SIG-M5 treated with dmso at 0.1 percent for 504 hours (cell line): Measurements from ENCODE around the gene ANGEL2.

ENCODE experiments used
- DNase-seq: peaks from one replicate; lab custom pipeline; 2025; ENCODE audit not compliant: unreplicated experiment; lab: John Stamatoyannopoulos, UW

The ANGEL2 gene

GRCh38 chr1:212953321-212953720 is 62.3 kb downstream of the ANGEL2 start:
- DNase-seq: no peak

DNA sequence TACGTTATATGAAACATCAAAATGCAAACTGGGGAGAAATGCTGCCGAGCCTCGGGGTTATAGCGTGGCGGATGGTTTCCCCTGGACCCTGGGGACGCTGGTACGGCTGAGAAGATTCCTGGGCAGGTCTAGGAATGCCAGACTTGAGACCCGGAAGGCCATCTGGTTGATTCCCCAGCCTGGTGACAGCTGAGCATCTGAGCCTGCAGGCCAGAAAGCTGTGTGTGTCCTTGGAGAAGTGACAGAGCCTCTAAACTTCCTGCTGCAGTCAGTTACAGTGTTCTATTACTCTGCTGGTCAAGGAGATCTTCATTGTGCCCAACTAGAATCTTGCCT is 63.1 kb downstream of the ANGEL2 start:
- DNase-seq: no peak

GRCh38 chr1:212951947-212952640 is 63.6 kb downstream of the ANGEL2 start:
- DNase-seq: no peak

GRCh38 chr1:212951126-212951946 is 64.3 kb downstream of the ANGEL2 start:
- no peak for DNase-seq

- DNase-seq: peak; percentile 30
These were observed 65.2 kb downstream of the ANGEL2 start, which contains the start of gene VASH2 for GRCh38 chr1:212950243-212951125. Gene VASH2, plus strand, starts transcription at chr1:212950541. Its CDS starts 1,002 bp downstream, at chr1:212951543.

- no peak for DNase-seq
These were observed 65.9 kb downstream of the ANGEL2 start for GRCh38 chr1:212949771-212950170.

DNA sequence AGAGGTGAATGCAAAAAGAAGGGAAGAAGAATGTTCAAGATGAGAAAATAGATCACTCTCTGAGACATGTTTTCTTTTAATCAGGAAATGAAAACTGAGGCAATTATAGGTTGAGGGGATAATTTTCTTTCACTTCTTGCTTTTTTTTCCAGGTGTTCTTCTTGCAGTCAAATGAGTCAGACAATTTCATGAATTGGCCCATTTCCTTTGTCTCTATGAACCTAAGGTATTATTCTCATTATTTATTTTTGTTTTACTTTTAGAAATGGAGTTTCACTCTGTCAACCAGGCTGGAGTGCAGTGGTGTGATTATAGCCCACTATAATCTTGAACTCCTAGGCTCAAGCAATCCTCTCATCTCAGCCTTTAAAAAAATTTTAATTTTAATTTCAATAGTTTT is 68.8 kb downstream of the ANGEL2 start:
- no peak for DNase-seq

GRCh38 chr1:212945463-212946160 is 70.1 kb downstream of the ANGEL2 start:
- DNase-seq: no peak

- no peak for DNase-seq
These were observed 70.6 kb downstream of the ANGEL2 start for GRCh38 chr1:212945056-212945455.

- peak; percentile 71 for DNase-seq
These were observed 71.3 kb downstream of the ANGEL2 start for GRCh38 chr1:212944229-212944901.

- DNase-seq: no peak
These were observed 72.3 kb downstream of the ANGEL2 start for GRCh38 chr1:212943393-212943710.

DNA sequence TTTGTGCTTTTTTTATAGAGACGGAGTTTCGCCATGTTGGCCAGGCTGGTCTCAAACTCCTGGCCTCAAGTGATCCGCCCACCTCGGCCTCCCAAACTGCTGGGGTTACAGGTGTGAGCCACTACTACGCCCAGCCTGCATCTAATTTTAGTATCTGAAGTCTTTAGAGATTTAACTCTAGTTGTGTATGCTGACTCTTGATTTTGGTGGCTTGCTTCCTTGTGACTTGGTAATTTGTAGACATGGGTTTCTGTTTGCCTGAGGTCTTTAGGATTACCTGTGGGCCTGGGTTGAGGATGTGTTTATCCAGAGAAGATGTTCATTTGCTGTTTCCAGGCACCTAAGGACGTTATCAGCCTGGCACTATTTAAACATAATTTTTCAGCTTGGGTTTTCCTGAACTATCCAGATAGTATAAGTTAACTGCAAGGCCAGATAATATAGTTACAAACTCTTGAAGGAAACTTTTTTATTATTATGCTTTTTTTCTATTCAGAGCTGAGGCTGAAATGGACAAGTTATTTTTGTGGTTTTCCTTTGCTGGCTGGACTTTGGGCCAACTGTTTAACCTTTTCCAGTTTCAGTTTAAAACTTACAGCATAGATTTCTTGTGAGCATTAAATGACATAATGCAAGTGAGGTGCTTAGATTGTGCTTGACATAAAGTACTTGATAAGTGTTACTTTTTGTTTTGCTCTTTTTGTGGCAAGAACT is 72.8 kb downstream of the ANGEL2 start:
- no peak for DNase-seq
